ENCODE measurements around the gene PERM1. TPM values are rescaled to one million over a fixed set of nuclear protein-coding genes. Genes with fewer than 3 reads are reported as not detected.
A peak's percentile ranks its signal among the peaks of the same experiment; 100 is the strongest.

The PERM1 gene
- total and polyA plus RNA-seq, 2 of the 13 experiments (the other 11 are each of a cell fraction or from before 2014, with no cell fraction given), result 0.04 to 0.29 TPM

GRCh38 chr1:984476-984814, 2.6 kb upstream of the PERM1 start:
- H3K79me2 ChIP-seq (ENCODE audit: insufficient read depth, low read length), result no peaks in the 10 kb centered on the region
- intact Hi-C loops (cut with micrococcal nuclease; ENCODE audit: unreplicated experiment) (no loop called here), in situ Hi-C loops (cut with HindIII; ENCODE audit: extremely low pct_ligation_motif_present, low pct_unique_long_range_greater_than_20kb) (no loop called here)
- no peaks in the 10 kb centered on the region for H3K36me3 ChIP-seq (replicated peaks in 1 of 2; ENCODE audit: control insufficient read depth in 1 of 2, insufficient read depth in 2 of 2, low read length in 2 of 2)
- BruUV-seq (replicated peaks), result no TSS peak
- ChIA-PET CTCF (ENCODE audit: low intra/inter-chr PET ratio, low total read pairs) (interaction anchor here (1.6 to 2.4 kb wide), 2 partner anchors 17 to 79 kb away, joined by 5 to 8 read pairs; no protein-coding TSS in a partner anchor), POLR2A (interaction anchor here (1.1 to 1.3 kb wide), 2 partner anchors 18 to 21 kb away, joined by 3 read pairs; no protein-coding TSS in a partner anchor)
- DNase-seq (ENCODE audit: low spot score) (no peak), ATAC-seq (no peak), FAIRE-seq (no peak)
- 53% methylated on average over 12 of the region's 12 CpGs for WGBS (ENCODE audit: low lambda C conversion rate)
- H3K27me3 ChIP-seq (ENCODE audit: control insufficient read depth in 1 of 2, insufficient read depth in 2 of 2, low read length in 2 of 2), result peaks cover 22 to 59% of the 10 kb centered on the region in 2 experiments
- TF ChIP-seq ZFY (CRISPR knock-in tag; IDR thresholded peaks at IDR 0.05) (0 out of 2 replicates have a peak, but pooled peaks have one; percentile 15), DNMT1 (CRISPR knock-in tag; IDR thresholded peaks at IDR 0.05) (no peak)
- TF ChIP-seq, protein P1, sequence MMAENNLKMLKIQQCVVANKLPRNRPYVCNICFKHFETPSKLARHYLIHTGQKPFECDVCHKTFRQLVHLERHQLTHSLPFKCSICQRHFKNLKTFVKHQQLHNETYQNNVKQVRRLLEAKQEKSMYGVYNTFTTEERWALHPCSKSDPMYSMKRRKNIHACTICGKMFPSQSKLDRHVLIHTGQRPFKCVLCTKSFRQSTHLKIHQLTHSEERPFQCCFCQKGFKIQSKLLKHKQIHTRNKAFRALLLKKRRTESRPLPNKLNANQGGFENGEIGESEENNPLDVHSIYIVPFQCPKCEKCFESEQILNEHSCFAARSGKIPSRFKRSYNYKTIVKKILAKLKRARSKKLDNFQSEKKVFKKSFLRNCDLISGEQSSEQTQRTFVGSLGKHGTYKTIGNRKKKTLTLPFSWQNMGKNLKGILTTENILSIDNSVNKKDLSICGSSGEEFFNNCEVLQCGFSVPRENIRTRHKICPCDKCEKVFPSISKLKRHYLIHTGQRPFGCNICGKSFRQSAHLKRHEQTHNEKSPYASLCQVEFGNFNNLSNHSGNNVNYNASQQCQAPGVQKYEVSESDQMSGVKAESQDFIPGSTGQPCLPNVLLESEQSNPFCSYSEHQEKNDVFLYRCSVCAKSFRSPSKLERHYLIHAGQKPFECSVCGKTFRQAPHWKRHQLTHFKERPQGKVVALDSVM (CRISPR knock-in tag; IDR thresholded peaks at IDR 0.05), result 0 out of 2 replicates have a peak, but pooled peaks have one; percentile 13
- TF ChIP-seq, protein P2, sequence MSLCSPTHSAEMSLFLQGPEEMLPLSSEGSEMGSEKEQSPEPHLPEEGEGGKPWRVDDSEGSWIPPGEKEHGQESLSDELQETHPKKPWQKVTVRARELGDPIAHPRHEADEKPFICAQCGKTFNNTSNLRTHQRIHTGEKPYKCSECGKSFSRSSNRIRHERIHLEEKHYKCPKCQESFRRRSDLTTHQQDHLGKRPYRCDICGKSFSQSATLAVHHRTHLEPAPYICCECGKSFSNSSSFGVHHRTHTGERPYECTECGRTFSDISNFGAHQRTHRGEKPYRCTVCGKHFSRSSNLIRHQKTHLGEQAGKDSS (CRISPR knock-in tag; IDR thresholded peaks at IDR 0.05; ENCODE audit: borderline replicate concordance, low read depth), result no peak
- peak overlapping the region in 1 of 3 experiments; percentile 37; a peak in 1 of 6 replicates for H3K4me3 ChIP-seq (replicated peaks in 1 of 3; ENCODE audit: insufficient read depth in 1 of 3, low read depth in 2 of 3, low read length in 3 of 3)
- peak overlapping the region; percentile 45; the same call in 1 of the 2 replicates for H3K4me2 ChIP-seq (ENCODE audit: low read depth, low read length)
- no peak overlapping the region for H3K9ac ChIP-seq (ENCODE audit: insufficient read depth, low read depth, low read length)
- no peaks in the 10 kb centered on the region for H3K9me3 ChIP-seq (ENCODE audit: low read length)
- no peaks in the 10 kb centered on the region for H4K20me1 ChIP-seq (ENCODE audit: insufficient read depth, low read length)
- H2AFZ ChIP-seq (ENCODE audit: low read length), result no peak overlapping the region
- no peak overlapping the region for H3K27ac ChIP-seq (ENCODE audit: extremely low read length, insufficient read depth, low read length)
- peaks cover 45% of the 10 kb centered on the region for H3K4me1 ChIP-seq (ENCODE audit: insufficient read depth, low read length)
